Stimulated activated memory B cell treated with anti-CD40 and anti-IgM and Interleukin-4, amounts not matched to agents 10 μg/mL and 1 μg/mL and 100 μg/mL, for 72 hours (primary cell): Measurements from ENCODE around the gene LAIR2.
A peak's percentile ranks its signal among the peaks of the same experiment; 100 is the strongest.
"Not testable (repeated sequence)": the region's sequence is repeated elsewhere in the genome, so short reads cannot be mapped to it uniquely, and the experiment has no call there.

Experiments
- ATAC-seq: fragments of 150-1000 bp; cut with Tn5 transposase; 2 replicates; pipeline ENCODE4 v1.10.0; 2021
- H3K27ac Mint-ChIP-seq: one replicate; pipeline ENCODE4 v1.8.0; 2022; ENCODE audit warnings: mild to moderate bottlenecking, mixed read lengths
- H3K27me3 Mint-ChIP-seq: one replicate; pipeline ENCODE4 v1.8.0; 2022; ENCODE audit warnings: mixed read lengths
- H3K36me3 Mint-ChIP-seq: one replicate; pipeline ENCODE4 v1.8.0; 2022; ENCODE audit warnings: mixed read lengths
- H3K4me1 Mint-ChIP-seq: one replicate; pipeline ENCODE4 v1.8.0; 2022; ENCODE audit warnings: mixed read lengths
- H3K4me3 Mint-ChIP-seq: one replicate; pipeline ENCODE4 v1.8.0; 2022; ENCODE audit warnings: mild to moderate bottlenecking, moderate library complexity, mixed read lengths
- H3K9me3 Mint-ChIP-seq: one replicate; pipeline ENCODE4 v1.8.0; 2022; ENCODE audit warnings: mixed read lengths

Gene LAIR2

GRCh38 chr19:54475706-54476105, 26.9 kb upstream of the LAIR2 start:
- Mint-ChIP-seq H3K4me3 (no peak overlapping the region), H3K4me1 (peaks cover 13% of the 10 kb centered on the region), H3K27ac (no peak overlapping the region), H3K36me3 (no peaks in the 10 kb centered on the region), H3K9me3 (no peaks in the 10 kb centered on the region), H3K27me3 (peaks cover 84% of the 10 kb centered on the region)
- ATAC-seq: no peak

DNA sequence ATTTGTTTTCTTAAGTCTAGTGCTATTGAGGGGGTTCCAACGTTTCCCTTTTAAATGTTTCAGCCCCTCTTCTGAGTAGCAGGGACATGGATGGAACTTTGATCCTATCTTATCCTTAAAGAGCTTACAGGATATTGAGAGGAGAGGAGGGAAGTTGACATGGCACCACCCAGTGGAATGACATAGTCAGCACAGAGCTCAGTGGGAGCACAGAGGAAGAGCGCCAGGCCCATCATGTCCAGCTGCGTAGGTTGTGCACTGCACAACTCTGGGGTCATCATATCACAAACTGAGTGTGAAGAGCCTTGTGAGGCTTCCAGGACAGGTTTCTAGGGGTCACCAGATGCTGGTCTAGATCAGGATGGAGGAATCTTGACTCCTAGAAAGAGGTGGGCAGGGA, 25.0 kb upstream of the LAIR2 start:
- H3K9me3 Mint-ChIP-seq: no peaks in the 10 kb centered on the region
- H3K27me3 Mint-ChIP-seq: peaks cover 88% of the 10 kb centered on the region
- no peak overlapping the region for H3K27ac Mint-ChIP-seq
- H3K4me3 Mint-ChIP-seq: no peak overlapping the region
- no peak for ATAC-seq
- no peaks in the 10 kb centered on the region for H3K36me3 Mint-ChIP-seq
- peaks cover 25% of the 10 kb centered on the region for H3K4me1 Mint-ChIP-seq

- no peaks in the 10 kb centered on the region for H3K9me3 Mint-ChIP-seq
- H3K27ac Mint-ChIP-seq: no peak overlapping the region
- ATAC-seq: no peak
- no peaks in the 10 kb centered on the region for H3K36me3 Mint-ChIP-seq
- H3K4me1 Mint-ChIP-seq: peaks cover 31% of the 10 kb centered on the region
- peaks cover 90% of the 10 kb centered on the region for H3K27me3 Mint-ChIP-seq
- no peak overlapping the region for H3K4me3 Mint-ChIP-seq
Measured at GRCh38 chr19:54478677-54479266, 23.9 kb upstream of the LAIR2 start.

DNA sequence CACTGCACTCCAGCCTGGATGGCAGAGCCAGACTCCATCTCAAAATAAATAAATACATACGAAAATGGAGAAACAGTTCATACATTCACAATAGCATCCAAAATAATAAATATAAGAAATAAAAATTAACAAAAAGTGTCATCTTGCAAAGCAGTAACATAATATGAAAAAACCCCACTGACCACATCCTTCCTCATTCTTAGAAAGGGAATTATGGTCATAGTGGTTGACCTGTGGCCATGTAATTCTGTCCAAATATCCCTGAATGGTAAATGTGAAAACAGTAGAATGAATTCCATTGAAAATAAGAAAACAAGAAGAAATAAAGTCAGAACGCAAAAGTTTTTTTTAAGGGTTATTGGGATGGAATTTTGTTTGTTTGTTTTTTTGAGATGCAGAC, 22.6 kb upstream of the LAIR2 start:
- no peak for ATAC-seq

DNA sequence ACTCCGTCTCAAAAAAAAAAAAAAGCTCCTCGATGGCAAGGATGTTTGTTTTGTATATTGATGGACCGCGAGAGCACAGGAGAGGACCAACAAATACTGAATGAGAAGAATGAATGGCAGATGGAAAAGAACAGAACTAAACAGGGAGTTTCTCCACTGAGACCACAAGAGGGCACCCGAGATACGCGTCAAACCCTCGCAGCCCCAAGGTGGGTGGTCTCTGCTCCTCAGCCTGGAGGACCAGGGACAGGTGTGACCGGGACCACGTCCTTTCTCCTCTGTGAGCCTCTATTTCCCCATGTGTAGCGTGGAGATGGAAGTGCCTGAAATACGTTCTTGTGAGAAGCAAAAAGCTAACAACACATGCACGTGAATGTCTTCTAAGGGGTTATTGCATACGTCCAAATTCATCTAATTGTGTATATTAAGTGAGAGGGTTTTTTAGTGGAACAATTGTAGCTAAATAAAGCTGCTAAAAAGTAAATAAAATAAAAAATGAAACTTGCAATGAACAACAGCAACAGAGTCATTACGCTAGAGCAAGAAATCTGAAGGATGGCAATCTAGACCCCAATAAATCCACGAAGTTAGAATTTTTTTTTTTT, 21.2 kb upstream of the LAIR2 start:
- ATAC-seq: peak; percentile 64
- no peaks in the 10 kb centered on the region for H3K36me3 Mint-ChIP-seq
- no peak overlapping the region for H3K4me3 Mint-ChIP-seq
- peaks cover 43% of the 10 kb centered on the region for H3K4me1 Mint-ChIP-seq
- H3K9me3 Mint-ChIP-seq: no peaks in the 10 kb centered on the region
- peaks cover 97% of the 10 kb centered on the region for H3K27me3 Mint-ChIP-seq
- H3K27ac Mint-ChIP-seq: no peak overlapping the region

More for the DNA sequence above, 22.6 kb upstream of the LAIR2 start:
- Mint-ChIP-seq H3K27me3 (peaks cover 90% of the 10 kb centered on the region), H3K4me1 (peaks cover 31% of the 10 kb centered on the region), H3K4me3 (no peak overlapping the region), H3K27ac (no peak overlapping the region), H3K9me3 (no peaks in the 10 kb centered on the region), H3K36me3 (no peaks in the 10 kb centered on the region)

GRCh38 chr19:54482889-54483288, 19.7 kb upstream of the LAIR2 start:
- H3K27me3 Mint-ChIP-seq: peaks cover 82% of the 10 kb centered on the region
- H3K4me1 Mint-ChIP-seq: peaks cover 43% of the 10 kb centered on the region
- no peak for ATAC-seq
- H3K36me3 Mint-ChIP-seq: no peaks in the 10 kb centered on the region
- H3K9me3 Mint-ChIP-seq: no peaks in the 10 kb centered on the region
- H3K27ac Mint-ChIP-seq: no peak overlapping the region
- H3K4me3 Mint-ChIP-seq: no peak overlapping the region

DNA sequence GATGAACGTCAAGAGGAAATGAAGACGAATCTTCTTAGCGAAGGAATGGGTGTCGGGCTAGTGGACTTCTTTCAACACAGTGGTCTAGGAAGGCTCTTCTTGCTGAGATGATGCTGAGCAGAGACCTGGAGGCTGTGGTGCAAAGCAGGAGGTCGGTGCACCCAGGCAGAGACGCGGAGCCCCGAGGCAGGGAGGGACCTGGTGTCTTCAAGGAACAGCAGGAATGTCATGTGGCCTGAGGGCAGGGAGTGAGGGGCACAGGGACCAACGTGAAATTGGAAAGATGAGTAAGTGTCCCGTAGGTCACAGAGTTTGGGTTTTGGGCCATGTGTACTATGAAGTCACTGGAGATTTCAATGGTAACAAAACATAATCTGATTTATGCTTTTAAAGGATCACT, 18.2 kb upstream of the LAIR2 start:
- no peak overlapping the region for H3K27ac Mint-ChIP-seq
- H3K4me3 Mint-ChIP-seq: no peak overlapping the region

DNA sequence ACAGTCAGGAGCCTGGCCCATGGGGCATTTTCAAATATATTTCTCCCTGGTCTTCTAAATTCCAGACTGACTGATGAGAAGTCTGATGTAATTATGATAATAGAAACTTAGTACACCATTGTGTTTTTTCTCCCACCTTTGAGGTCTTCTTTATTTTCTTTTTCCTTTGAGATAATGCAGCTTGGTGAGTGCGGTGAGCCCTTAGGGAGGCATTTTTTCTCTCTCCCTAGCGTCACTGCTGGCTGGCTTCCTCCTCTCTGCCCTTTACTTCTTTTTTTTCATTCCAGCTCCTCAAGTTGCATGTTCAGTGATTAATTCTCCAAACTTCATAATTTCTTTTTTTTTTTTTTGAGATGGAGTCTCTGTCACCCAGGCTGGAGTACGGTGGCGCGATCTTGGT, 16.8 kb upstream of the LAIR2 start:
- Mint-ChIP-seq H3K4me1 (peaks cover 39% of the 10 kb centered on the region), H3K36me3 (no peaks in the 10 kb centered on the region), H3K4me3 (no peak overlapping the region), H3K27ac (no peak overlapping the region), H3K9me3 (peaks cover 2% of the 10 kb centered on the region), H3K27me3 (peaks cover 74% of the 10 kb centered on the region)
- no peak for ATAC-seq

More for the DNA sequence above, 18.2 kb upstream of the LAIR2 start:
- ATAC-seq: no peak
- Mint-ChIP-seq H3K27me3 (peaks cover 74% of the 10 kb centered on the region), H3K4me1 (peaks cover 42% of the 10 kb centered on the region), H3K9me3 (no peaks in the 10 kb centered on the region), H3K36me3 (no peaks in the 10 kb centered on the region)

GRCh38 chr19:54489341-54489740, 13.3 kb upstream of the LAIR2 start:
- Mint-ChIP-seq H3K27me3 (peaks cover 68% of the 10 kb centered on the region), H3K4me3 (no peak overlapping the region)

GRCh38 chr19:54489766-54490165, 12.9 kb upstream of the LAIR2 start:
- H3K27me3 Mint-ChIP-seq: peaks cover 65% of the 10 kb centered on the region

More at GRCh38 chr19:54489341-54489740, 13.3 kb upstream of the LAIR2 start:
- H3K9me3 Mint-ChIP-seq: peaks cover 3% of the 10 kb centered on the region
- H3K36me3 Mint-ChIP-seq: no peaks in the 10 kb centered on the region
- no peak overlapping the region for H3K27ac Mint-ChIP-seq
- no peak for ATAC-seq
- H3K4me1 Mint-ChIP-seq: peaks cover 28% of the 10 kb centered on the region

GRCh38 chr19:54492568-54492967, 10.1 kb upstream of the LAIR2 start:
- Mint-ChIP-seq H3K4me3 (no peak overlapping the region), H3K27me3 (peaks cover 69% of the 10 kb centered on the region), H3K4me1 (peaks cover 20% of the 10 kb centered on the region), H3K27ac (no peak overlapping the region), H3K9me3 (peaks cover 3% of the 10 kb centered on the region), H3K36me3 (no peaks in the 10 kb centered on the region)
- ATAC-seq: no peak

More at GRCh38 chr19:54489766-54490165, 12.9 kb upstream of the LAIR2 start:
- no peak overlapping the region for H3K4me3 Mint-ChIP-seq
- peaks cover 3% of the 10 kb centered on the region for H3K9me3 Mint-ChIP-seq
- peaks cover 28% of the 10 kb centered on the region for H3K4me1 Mint-ChIP-seq
- ATAC-seq: no peak
- H3K27ac Mint-ChIP-seq: no peak overlapping the region
- H3K36me3 Mint-ChIP-seq: no peaks in the 10 kb centered on the region

DNA sequence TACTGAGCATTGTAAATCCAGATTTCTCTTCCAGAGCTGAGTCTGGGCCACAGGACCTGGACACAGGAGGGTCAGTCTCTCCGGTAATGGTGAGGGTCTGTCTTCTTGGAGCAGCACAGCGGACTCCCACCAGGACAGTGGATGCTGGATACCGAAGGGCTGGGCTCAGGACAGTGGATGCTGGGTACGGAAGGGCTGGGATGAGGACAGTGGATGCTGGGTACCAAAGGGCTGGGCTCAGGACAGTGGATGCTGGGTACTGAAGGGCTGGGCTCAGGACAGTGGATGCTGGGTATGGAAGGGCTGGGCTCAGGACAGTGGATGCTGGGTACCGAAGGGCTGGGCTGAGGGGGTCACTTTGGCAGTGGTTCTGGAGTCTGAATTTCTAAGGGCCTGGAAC, 9.6 kb upstream of the LAIR2 start:
- peaks cover 25% of the 10 kb centered on the region for H3K4me1 Mint-ChIP-seq
- H3K9me3 Mint-ChIP-seq, H3K27ac Mint-ChIP-seq, H3K36me3 Mint-ChIP-seq, ATAC-seq, H3K4me3 Mint-ChIP-seq: not testable (repeated sequence)
- peaks cover 69% of the 10 kb centered on the region for H3K27me3 Mint-ChIP-seq

- Mint-ChIP-seq H3K9me3 (peaks cover 3% of the 10 kb centered on the region), H3K4me1 (peaks cover 26% of the 10 kb centered on the region), H3K27me3 (peaks cover 69% of the 10 kb centered on the region), H3K27ac (no peak overlapping the region), H3K36me3 (no peaks in the 10 kb centered on the region), H3K4me3 (no peak overlapping the region)
- ATAC-seq: no peak
Measured at GRCh38 chr19:54493967-54494585, 8.6 kb upstream of the LAIR2 start.

DNA sequence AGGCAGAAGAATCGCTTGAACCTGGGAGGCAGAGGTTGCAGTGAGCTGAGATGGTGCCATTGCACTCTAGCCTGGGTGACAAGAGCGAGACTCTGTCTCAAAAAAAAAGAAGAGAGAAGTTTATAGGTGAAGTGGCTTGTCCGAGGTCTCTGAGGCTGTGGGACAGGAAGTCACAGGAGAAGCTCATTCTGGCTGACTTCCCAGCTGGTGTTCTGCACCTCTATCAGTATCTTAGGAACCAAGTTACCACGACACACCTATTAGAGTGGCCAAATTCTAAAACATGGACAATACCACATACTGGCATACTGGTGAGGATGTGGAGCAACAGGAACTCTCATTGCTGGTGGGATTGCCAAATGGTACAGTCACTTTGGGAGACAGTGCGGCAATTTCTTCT, 7.3 kb upstream of the LAIR2 start:
- H3K27ac Mint-ChIP-seq, H3K4me3 Mint-ChIP-seq, ATAC-seq, H3K36me3 Mint-ChIP-seq, H3K9me3 Mint-ChIP-seq: not testable (repeated sequence)
- peaks cover 23% of the 10 kb centered on the region for H3K4me1 Mint-ChIP-seq
- peaks cover 64% of the 10 kb centered on the region for H3K27me3 Mint-ChIP-seq

GRCh38 chr19:54497747-54498450, 4.7 kb upstream of the LAIR2 start:
- peaks cover 50% of the 10 kb centered on the region for H3K27me3 Mint-ChIP-seq
- not testable (repeated sequence) for H3K4me1 Mint-ChIP-seq, H3K27ac Mint-ChIP-seq, H3K9me3 Mint-ChIP-seq, H3K36me3 Mint-ChIP-seq, H3K4me3 Mint-ChIP-seq
- ATAC-seq: peak; percentile 61

DNA sequence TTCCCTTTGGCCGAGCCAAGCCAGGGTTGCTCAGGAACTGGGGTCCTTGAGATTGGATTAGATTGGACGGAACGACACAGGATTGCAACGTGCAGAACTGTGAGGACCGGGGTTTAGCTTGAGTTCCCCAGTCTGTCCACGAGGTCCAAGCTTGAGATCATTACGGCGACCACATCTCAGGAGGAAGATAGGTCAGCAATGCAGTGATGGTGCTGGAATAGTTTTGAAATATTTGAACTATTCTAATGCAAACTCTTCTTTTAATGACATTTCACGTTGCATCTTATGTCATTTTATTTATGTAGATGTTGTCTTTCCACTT, 4.2 kb upstream of the LAIR2 start:
- not testable (repeated sequence) for H3K9me3 Mint-ChIP-seq, H3K4me1 Mint-ChIP-seq, H3K27ac Mint-ChIP-seq, H3K36me3 Mint-ChIP-seq, H3K4me3 Mint-ChIP-seq
- H3K27me3 Mint-ChIP-seq: peaks cover 50% of the 10 kb centered on the region
- peak; percentile 36 for ATAC-seq
